Measurements from ENCODE around the gene ZC3H14.
A peak's percentile ranks its signal among the peaks of the same experiment; 100 is the strongest.

The ZC3H14 gene

GRCh38 chr14:88551980-88552431, 10.8 kb upstream of the ZC3H14 start:
- DNase-seq, result peak in 26 of 51 donors; percentile 6 to 66 (median 25)

GRCh38 chr14:88552876-88553275, 10.0 kb upstream of the ZC3H14 start:
- DNase-seq, result no peak

- DNase-seq, result peak in 1 of 51 donors; percentile 34
Measured at GRCh38 chr14:88553886-88554456, 8.9 kb upstream of the ZC3H14 start.

- DNase-seq, result peak in 44 of 51 donors; percentile 11 to 76 (median 42)
Measured at GRCh38 chr14:88554457-88555286, 8.2 kb upstream of the ZC3H14 start, which contains the start of gene PTPN21. TSS of gene PTPN21 (minus strand) at chr14:88555007. CDS start at chr14:88550417, 4,590 bp downstream.

- no peak for DNase-seq
Measured at GRCh38 chr14:88556581-88556980, 6.3 kb upstream of the ZC3H14 start.

- DNase-seq, result no peak
Measured at GRCh38 chr14:88559852-88560251, 3.0 kb upstream of the ZC3H14 start.

- no peak for DNase-seq
Measured at GRCh38 chr14:88562532-88562830, 356 bp upstream of the ZC3H14 start.

GRCh38 chr14:88563845-88564244, 1.0 kb downstream of the ZC3H14 start:
- DNase-seq, result no peak

GRCh38 chr14:88565427-88565826, 2.6 kb downstream of the ZC3H14 start:
- no peak for DNase-seq

- DNase-seq, result no peak
Measured at GRCh38 chr14:88568196-88568595, 5.4 kb downstream of the ZC3H14 start.

GRCh38 chr14:88572117-88572516, 9.3 kb downstream of the ZC3H14 start:
- DNase-seq, result no peak

GRCh38 chr14:88576222-88576621, 13.4 kb downstream of the ZC3H14 start:
- DNase-seq, result no peak

GRCh38 chr14:88584451-88584850, 21.6 kb downstream of the ZC3H14 start:
- DNase-seq, result no peak

- DNase-seq, result no peak
Measured at GRCh38 chr14:88588081-88588480, 25.2 kb downstream of the ZC3H14 start.

GRCh38 chr14:88590173-88590572, 27.3 kb downstream of the ZC3H14 start:
- no peak for DNase-seq

- DNase-seq, result no peak
Measured at GRCh38 chr14:88592031-88592430, 29.2 kb downstream of the ZC3H14 start.

GRCh38 chr14:88597038-88597437, 34.2 kb downstream of the ZC3H14 start:
- no peak for DNase-seq

- peak in 2 of 51 donors; percentile 9 to 15 for DNase-seq
Measured at GRCh38 chr14:88597601-88598000, 34.8 kb downstream of the ZC3H14 start.

GRCh38 chr14:88598097-88598675, 35.3 kb downstream of the ZC3H14 start:
- DNase-seq, result no peak

GRCh38 chr14:88599326-88599725, 36.5 kb downstream of the ZC3H14 start:
- DNase-seq, result no peak

- DNase-seq, result no peak
Measured at GRCh38 chr14:88599761-88600439, 37.1 kb downstream of the ZC3H14 start.

- DNase-seq, result no peak
Measured at GRCh38 chr14:88604212-88604611, 41.4 kb downstream of the ZC3H14 start.

Data from hypothalamus (tissue), 51 donors.